Measurements from ENCODE around the gene KLHL11.

KLHL11 gene

GRCh38 chr17:41811549-41812380, 53.5 kb downstream of the KLHL11 start, which contains the start of gene P3H4:
P3H4 (minus strand) TSS chr17:41811949; CDS start chr17:41811915, 34 bp downstream.
- H3K9me3 ChIP-seq (ENCODE audit: severe bottlenecking), result no peaks in the 10 kb centered on the region
- peak; percentile 68 for ATAC-seq (ENCODE audit: low read depth)
- peak within 1 kb of the TSS; percentile 75 for H3K4me3 ChIP-seq (ENCODE audit: severe bottlenecking)
- peak within 1 kb of the TSS; percentile 83 for H3K27ac ChIP-seq (ENCODE audit: poor library complexity, severe bottlenecking)
- H3K4me1 ChIP-seq (ENCODE audit: insufficient read depth, poor library complexity, severe bottlenecking), result peaks cover 11% of the 10 kb centered on the region
- no peak for DNase-seq (ENCODE audit: low spot score)
- TF ChIP-seq CTCF (IDR thresholded peaks at IDR 0.05; ENCODE audit: poor library complexity, severe bottlenecking), result peak; percentile 80
- peaks cover 28% of the 10 kb centered on the region for H3K36me3 ChIP-seq (ENCODE audit: low read depth)
- H3K27me3 ChIP-seq (ENCODE audit: insufficient read depth, poor library complexity, severe bottlenecking), result no peaks in the 10 kb centered on the region

- peak; percentile 8; the same call in 2 of the 3 replicates for ATAC-seq (ENCODE audit: low read depth)
- Histone ChIP-seq H3K4me3 (ENCODE audit: severe bottlenecking) (peak overlapping the region; percentile 75), H3K9me3 (ENCODE audit: severe bottlenecking) (no peaks in the 10 kb centered on the region), H3K27me3 (ENCODE audit: insufficient read depth, poor library complexity, severe bottlenecking) (no peaks in the 10 kb centered on the region), H3K36me3 (ENCODE audit: low read depth) (peaks cover 30% of the 10 kb centered on the region), H3K4me1 (ENCODE audit: insufficient read depth, poor library complexity, severe bottlenecking) (peaks cover 11% of the 10 kb centered on the region), H3K27ac (ENCODE audit: poor library complexity, severe bottlenecking) (peak overlapping the region; percentile 83)
- no peak for DNase-seq (ENCODE audit: low spot score)
- no peak for TF ChIP-seq CTCF (IDR thresholded peaks at IDR 0.05; ENCODE audit: poor library complexity, severe bottlenecking)
Measured at GRCh38 chr17:41810659-41811548, 54.3 kb downstream of the KLHL11 start.

- Histone ChIP-seq H3K4me3 (ENCODE audit: severe bottlenecking) (no peak overlapping the region), H3K27me3 (ENCODE audit: insufficient read depth, poor library complexity, severe bottlenecking) (no peaks in the 10 kb centered on the region), H3K36me3 (ENCODE audit: low read depth) (peaks cover 48% of the 10 kb centered on the region), H3K9me3 (ENCODE audit: severe bottlenecking) (no peaks in the 10 kb centered on the region), H3K4me1 (ENCODE audit: insufficient read depth, poor library complexity, severe bottlenecking) (peaks cover 11% of the 10 kb centered on the region), H3K27ac (ENCODE audit: poor library complexity, severe bottlenecking) (no peak overlapping the region)
- DNase-seq (ENCODE audit: low spot score), result no peak
- TF ChIP-seq CTCF (IDR thresholded peaks at IDR 0.05; ENCODE audit: poor library complexity, severe bottlenecking), result no peak
- ATAC-seq (ENCODE audit: low read depth), result no peak
Measured at GRCh38 chr17:41806685-41807445, 58.4 kb downstream of the KLHL11 start.

All from RWPE2 (cell line).